Karpas-422 (cell line): Measurements from ENCODE around the gene SMARCB1. TPM values are rescaled to one million over a fixed set of nuclear protein-coding genes. Genes with fewer than 3 reads are reported as not detected.

ENCODE experiments used
- DNase-seq: peaks from one replicate; pipeline ENCODE4 v3.0.0-alpha.2; 2015
- H2AFZ ChIP-seq: fragments of 200-600 bp; sonication (generic); 2 replicates; pipeline ENCODE4 v1.6.1; 2014; ENCODE audit warnings: antibody characterized with exemption, low read length, mixed read lengths
- H3K27ac ChIP-seq: fragments of 200-600 bp; sonication (generic); 2 replicates; pipeline ENCODE4 v1.5.1; 2014; ENCODE audit warnings: mild to moderate bottlenecking, low read length, moderate library complexity
- H3K27me3 ChIP-seq: fragments of 200-600 bp; sonication (generic); 2 replicates; pipeline ENCODE4 v1.6.1; 2014; ENCODE audit warnings: low read length, mixed read lengths
- H3K36me3 ChIP-seq: fragments of 200-600 bp; sonication (generic); 2 replicates; pipeline ENCODE4 v1.6.1; 2014; ENCODE audit warnings: low read length, mixed read lengths; ENCODE audit not compliant: insufficient read depth
- H3K4me1 ChIP-seq: fragments of 200-600 bp; sonication (generic); 2 replicates; pipeline ENCODE4 v1.6.1; 2014; ENCODE audit warnings: mild to moderate bottlenecking, low read length, mixed read lengths
- H3K4me2 ChIP-seq: fragments of 200-600 bp; sonication (generic); 2 replicates; pipeline ENCODE4 v1.6.1; 2014; ENCODE audit warnings: low read length, low read depth, mild to moderate bottlenecking; ENCODE audit not compliant: poor library complexity, severe bottlenecking
- H3K4me3 ChIP-seq: fragments of 200-600 bp; sonication (generic); 2 replicates; pipeline ENCODE4 v1.5.1; 2014; ENCODE audit warnings: mild to moderate bottlenecking, antibody characterized with exemption, low read length, mixed read lengths
- H3K79me2 ChIP-seq: fragments of 200-600 bp; sonication (generic); 2 replicates; pipeline ENCODE4 v1.6.1; 2014; ENCODE audit warnings: mild to moderate bottlenecking, low read length, mixed read lengths
- H3K9ac ChIP-seq: fragments of 200-600 bp; sonication (generic); 2 replicates; pipeline ENCODE4 v1.6.0; 2014; ENCODE audit warnings: low read length
- H3K9me2 ChIP-seq: fragments of 200-600 bp; sonication (generic), shearing (Covaris generic); replicated peaks from 2 replicates; pipeline ENCODE4 v1.6.0; 2014; ENCODE audit warnings: mild to moderate bottlenecking, low read length, moderate library complexity; ENCODE audit not compliant: insufficient read depth
- H3K9me3 ChIP-seq: fragments of 300-700, 200-600 bp; sonication (generic); 2 replicates; pipeline ENCODE4 v1.6.1; 2014; ENCODE audit warnings: low read length, mixed read lengths
- H4K20me1 ChIP-seq: fragments of 200-600 bp; sonication (generic); 2 replicates; pipeline ENCODE4 v1.6.1; 2014; ENCODE audit warnings: mild to moderate bottlenecking, antibody characterized with exemption, low read length, low read depth; ENCODE audit not compliant: insufficient read depth
- total RNA-seq: library from RNA; depleted of rRNA; stranded (reverse); fragments of >200 nt; shearing (Covaris generic); gene quantifications from 2 replicates; pipeline ENCODE4 v1.2.3, GENCODE V29; 2014; ENCODE audit warnings: low replicate concordance

SMARCB1 gene
- total RNA-seq, 1 experiment from 2014 or later: 400 TPM

- Histone ChIP-seq H3K9ac (no peak overlapping the region), H2AFZ (no peak overlapping the region), H4K20me1 (peaks cover 2% of the 10 kb centered on the region; the same call in 1 of the 2 replicates), H3K4me3 (no peak overlapping the region), H3K79me2 (peaks cover 9% of the 10 kb centered on the region; the same call in 1 of the 2 replicates), H3K4me2 (no peak overlapping the region), H3K27me3 (no peaks in the 10 kb centered on the region), H3K27ac (no peak overlapping the region), H3K9me3 (no peaks in the 10 kb centered on the region), H3K4me1 (peaks cover 6% of the 10 kb centered on the region), H3K9me2 (no peaks in the 10 kb centered on the region), H3K36me3 (0 out of 2 replicates have a peak, but pooled peaks cover 7% of the 10 kb centered on the region)
- no peak for DNase-seq
Measured at GRCh38 chr22:23779083-23779482, 7.7 kb upstream of the SMARCB1 start.

GRCh38 chr22:23779731-23780130, 7.0 kb upstream of the SMARCB1 start:
- DNase-seq: no peak
- Histone ChIP-seq H4K20me1 (no peaks in the 10 kb centered on the region; the same call in 1 of the 2 replicates), H3K36me3 (0 out of 2 replicates have a peak, but pooled peaks cover 7% of the 10 kb centered on the region), H3K27ac (no peak overlapping the region), H3K79me2 (peaks cover 4% of the 10 kb centered on the region; the same call in 1 of the 2 replicates), H3K27me3 (no peaks in the 10 kb centered on the region), H3K9ac (no peak overlapping the region), H3K9me3 (no peaks in the 10 kb centered on the region), H3K4me3 (no peak overlapping the region), H2AFZ (no peak overlapping the region), H3K9me2 (no peaks in the 10 kb centered on the region), H3K4me1 (no peaks in the 10 kb centered on the region; the same call in 1 of the 2 replicates), H3K4me2 (no peak overlapping the region)

DNA sequence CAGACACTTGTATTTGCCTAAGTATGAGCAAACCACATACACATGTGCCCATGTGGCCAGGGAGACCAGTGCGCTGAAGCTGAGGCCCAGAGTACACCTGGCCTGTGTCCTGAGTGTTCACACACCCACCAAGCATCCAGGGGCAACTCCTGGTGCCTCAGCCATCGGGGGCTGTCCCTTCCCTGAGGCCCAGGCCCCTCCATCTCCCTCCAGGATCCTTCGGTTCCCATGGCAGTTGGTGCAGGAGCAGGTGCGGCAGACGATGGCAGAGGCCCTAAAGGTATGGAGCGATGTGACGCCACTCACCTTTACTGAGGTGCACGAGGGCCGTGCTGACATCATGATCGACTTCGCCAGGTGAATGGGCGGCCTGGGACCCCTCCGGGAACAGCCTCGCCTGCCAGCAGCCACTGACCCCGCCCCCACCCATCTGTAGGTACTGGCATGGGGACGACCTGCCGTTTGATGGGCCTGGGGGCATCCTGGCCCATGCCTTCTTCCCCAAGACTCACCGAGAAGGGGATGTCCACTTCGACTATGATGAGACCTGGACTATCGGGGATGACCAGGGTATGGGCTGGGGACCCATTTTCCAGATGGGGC, 6.5 kb upstream of the SMARCB1 start:
- Histone ChIP-seq H3K27ac (no peak overlapping the region), H3K9ac (no peak overlapping the region), H3K4me2 (no peak overlapping the region), H3K4me1 (no peaks in the 10 kb centered on the region), H3K79me2 (no peaks in the 10 kb centered on the region), H2AFZ (no peak overlapping the region), H3K9me3 (no peaks in the 10 kb centered on the region), H3K27me3 (no peaks in the 10 kb centered on the region), H3K4me3 (no peak overlapping the region), H3K9me2 (no peaks in the 10 kb centered on the region), H3K36me3 (0 out of 2 replicates have a peak, but pooled peaks cover 7% of the 10 kb centered on the region), H4K20me1 (no peaks in the 10 kb centered on the region; the same call in 1 of the 2 replicates)
- no peak for DNase-seq

DNA sequence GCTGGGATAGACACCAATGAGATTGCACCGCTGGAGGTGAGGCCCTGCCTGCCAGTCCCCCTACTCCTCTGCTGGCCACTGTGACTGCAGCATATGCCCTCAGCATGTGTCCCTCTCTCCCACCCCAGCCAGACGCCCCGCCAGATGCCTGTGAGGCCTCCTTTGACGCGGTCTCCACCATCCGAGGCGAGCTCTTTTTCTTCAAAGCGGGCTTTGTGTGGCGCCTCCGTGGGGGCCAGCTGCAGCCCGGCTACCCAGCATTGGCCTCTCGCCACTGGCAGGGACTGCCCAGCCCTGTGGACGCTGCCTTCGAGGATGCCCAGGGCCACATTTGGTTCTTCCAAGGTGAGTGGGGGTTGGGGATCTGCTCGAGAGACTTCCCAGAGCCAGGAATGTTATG, 5.7 kb upstream of the SMARCB1 start:
- no peaks in the 10 kb centered on the region for H3K9me2 ChIP-seq
- no peaks in the 10 kb centered on the region for H3K79me2 ChIP-seq
- H3K36me3 ChIP-seq: 0 out of 2 replicates have a peak, but pooled peaks cover 7% of the 10 kb centered on the region
- H2AFZ ChIP-seq: no peak overlapping the region
- no peak for DNase-seq
- no peaks in the 10 kb centered on the region for H3K27me3 ChIP-seq
- H3K9ac ChIP-seq: no peak overlapping the region
- H3K9me3 ChIP-seq: no peaks in the 10 kb centered on the region
- H3K4me2 ChIP-seq: no peak overlapping the region
- H4K20me1 ChIP-seq: no peaks in the 10 kb centered on the region
- peaks cover under 1% of the 10 kb centered on the region; the same call in 1 of the 2 replicates for H3K4me1 ChIP-seq
- no peak overlapping the region for H3K27ac ChIP-seq
- H3K4me3 ChIP-seq: no peak overlapping the region

DNA sequence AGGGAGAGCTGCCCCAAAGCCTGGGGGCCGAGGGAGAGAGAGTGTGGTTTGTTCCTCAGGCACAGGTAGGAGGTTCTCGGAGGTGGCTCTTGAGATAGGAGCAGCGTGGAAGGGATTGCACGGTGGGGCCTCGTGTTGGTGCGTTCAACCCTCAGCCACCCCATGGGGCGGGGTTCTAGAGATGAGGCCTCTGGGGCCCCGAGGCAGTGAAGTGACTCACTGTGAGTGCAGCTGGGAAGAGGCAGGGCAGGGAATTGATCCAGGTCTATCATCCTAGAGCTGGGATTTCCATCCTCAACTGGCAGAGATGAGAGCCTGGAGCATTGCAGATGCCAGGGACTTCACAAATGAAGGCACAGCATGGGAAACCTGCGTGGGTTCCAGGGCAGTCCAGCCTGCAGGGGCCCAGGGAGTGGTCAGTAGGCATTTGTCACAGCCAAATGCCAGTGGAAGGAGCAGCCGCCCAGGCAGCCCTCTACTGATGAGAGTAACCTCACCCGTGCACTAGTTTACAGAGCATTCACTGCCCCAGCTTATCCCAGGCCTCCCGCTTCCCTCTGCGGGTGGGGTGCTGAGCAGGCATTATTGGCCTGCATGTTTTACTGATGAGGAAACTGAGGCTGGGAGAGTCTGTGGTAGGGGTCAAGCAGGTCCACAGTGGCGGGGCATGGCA, 5.1 kb upstream of the SMARCB1 start:
- no peak overlapping the region for H3K9ac ChIP-seq
- no peak overlapping the region for H2AFZ ChIP-seq
- no peak overlapping the region for H3K4me2 ChIP-seq

DNA sequence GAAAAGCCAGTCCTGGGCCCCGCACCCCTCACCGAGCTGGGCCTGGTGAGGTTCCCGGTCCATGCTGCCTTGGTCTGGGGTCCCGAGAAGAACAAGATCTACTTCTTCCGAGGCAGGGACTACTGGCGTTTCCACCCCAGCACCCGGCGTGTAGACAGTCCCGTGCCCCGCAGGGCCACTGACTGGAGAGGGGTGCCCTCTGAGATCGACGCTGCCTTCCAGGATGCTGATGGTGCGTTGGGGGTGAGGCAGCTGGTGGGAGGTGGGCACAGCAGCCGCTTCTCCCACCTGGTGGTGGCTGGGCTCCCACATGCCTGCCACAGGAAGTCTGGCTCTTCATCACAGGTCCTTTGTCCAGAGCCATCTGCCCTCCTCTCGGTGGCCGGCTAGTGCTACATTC, 4.5 kb upstream of the SMARCB1 start:
- no peak overlapping the region for H3K4me2 ChIP-seq
- no peak overlapping the region for H3K4me3 ChIP-seq
- no peak overlapping the region for H3K27ac ChIP-seq
- H3K79me2 ChIP-seq: peaks cover under 1% of the 10 kb centered on the region; the same call in 1 of the 2 replicates
- H3K9ac ChIP-seq: no peak overlapping the region
- no peaks in the 10 kb centered on the region for H3K9me2 ChIP-seq
- H3K36me3 ChIP-seq: 0 out of 2 replicates have a peak, but pooled peaks cover 7% of the 10 kb centered on the region
- no peaks in the 10 kb centered on the region for H3K9me3 ChIP-seq
- H4K20me1 ChIP-seq: no peaks in the 10 kb centered on the region
- H3K4me1 ChIP-seq: peaks cover 6% of the 10 kb centered on the region
- DNase-seq: no peak
- H3K27me3 ChIP-seq: no peaks in the 10 kb centered on the region
- no peak overlapping the region for H2AFZ ChIP-seq

More for the DNA sequence above, 5.1 kb upstream of the SMARCB1 start:
- no peak for DNase-seq
- no peaks in the 10 kb centered on the region for H3K9me2 ChIP-seq
- H3K27me3 ChIP-seq: no peaks in the 10 kb centered on the region
- H3K4me1 ChIP-seq: peaks cover 6% of the 10 kb centered on the region
- H3K9me3 ChIP-seq: no peaks in the 10 kb centered on the region
- no peaks in the 10 kb centered on the region for H4K20me1 ChIP-seq
- H3K4me3 ChIP-seq: no peak overlapping the region
- no peaks in the 10 kb centered on the region for H3K79me2 ChIP-seq
- no peak overlapping the region for H3K27ac ChIP-seq
- H3K36me3 ChIP-seq: 0 out of 2 replicates have a peak, but pooled peaks cover 7% of the 10 kb centered on the region

- H3K9ac ChIP-seq: no peak overlapping the region
- H2AFZ ChIP-seq: no peak overlapping the region
- no peak for DNase-seq
- H3K27me3 ChIP-seq: no peaks in the 10 kb centered on the region
- peaks cover 8% of the 10 kb centered on the region for H3K4me1 ChIP-seq
- H3K79me2 ChIP-seq: peaks cover 5% of the 10 kb centered on the region
- no peaks in the 10 kb centered on the region for H3K9me3 ChIP-seq
- H3K4me2 ChIP-seq: no peak overlapping the region
- H3K4me3 ChIP-seq: no peak overlapping the region
- H4K20me1 ChIP-seq: peaks cover 3% of the 10 kb centered on the region
- no peaks in the 10 kb centered on the region for H3K9me2 ChIP-seq
- no peak overlapping the region for H3K27ac ChIP-seq
- H3K36me3 ChIP-seq: 0 out of 2 replicates have a peak, but pooled peaks cover 7% of the 10 kb centered on the region
Measured at GRCh38 chr22:23782703-23783102, 4.1 kb upstream of the SMARCB1 start.
